A549 (cell line): Measurements from ENCODE around the gene ARHGDIG. TPM values are rescaled to one million over a fixed set of nuclear protein-coding genes. Genes with fewer than 3 reads are reported as not detected.

ENCODE experiments used
- ATAC-seq, 2 experiments: fragments of 200-7000 bp in 1 of 2; fragments of >200 bp in 1 of 2; cut with Nextera tagmentation in 1 of 2; cut with Tn5 transposase in 1 of 2; 3 replicates each; pipeline versions ENCODE4 v1.8.0 to v1.9.1; 2018 to 2020; ENCODE audit warnings: mild to moderate bottlenecking in 1 of 2, moderate library complexity in 1 of 2
- CTCF ChIA-PET: fragments of 300-600 bp; sonication (Branson Sonifier 250); formaldehyde crosslinking; extraction: SDS; loops from one replicate; lab custom pipeline; 2021; ENCODE audit warnings: antibody characterized with exemption, inconsistent platforms; lab: Yijun Ruan, JAX
- POLR2A ChIA-PET: fragments of 350-600 bp; formaldehyde crosslinking; extraction: SDS; loops from one replicate; lab custom pipeline; 2021; ENCODE audit warnings: antibody characterized with exemption, inconsistent platforms; lab: Yijun Ruan, JAX
- DNase-seq, 2 experiments: peaks; one replicate each; pipeline versions ENCODE4 v3.0.0 to v3.0.0-alpha.2; 2011 to 2016; ENCODE audit warnings: low read depth in 1 of 2, low spot score in 1 of 2
- FAIRE-seq: peaks from 2 replicates; lab custom pipeline; 2011; peaks lifted over from hg19 to GRCh38; lab: Jason Lieb, UNC
- H3K27ac ChIP-seq, 2 experiments: fragments of >200 bp; sonication (Bioruptor Twin); formaldehyde crosslinking; 3 replicates each; pipeline ENCODE4 v1.5.1; 2016 to 2017
- H3K4me1 ChIP-seq: fragments of >200 bp; sonication (Bioruptor Twin); formaldehyde crosslinking; 3 replicates; pipeline ENCODE4 v1.6.1; 2016
- H3K4me2 ChIP-seq: fragments of >200 bp; sonication (Bioruptor Twin); formaldehyde crosslinking; 3 replicates; pipeline ENCODE4 v1.6.1; 2016
- H3K4me3 ChIP-seq: fragments of >200 bp; sonication (Bioruptor Twin); formaldehyde crosslinking; 3 replicates; pipeline ENCODE4 v1.5.1; 2016
- H3K9me3 ChIP-seq: fragments of >200 bp; sonication (Bioruptor Twin); formaldehyde crosslinking; 3 replicates; pipeline ENCODE4 v1.6.1; 2016
- BHLHE40 ChIP-seq: IDR thresholded peaks from 2 replicates; pipeline ENCODE4 v1.6.1; 2012; ENCODE audit warnings: low read depth, low read length, inconsistent platforms
- CBX2 ChIP-seq: fragments of 200-600 bp; sonication (generic); IDR thresholded peaks from 2 replicates; pipeline ENCODE4 v1.6.1; 2016; ENCODE audit warnings: low read depth, mild to moderate bottlenecking, borderline replicate concordance
- CBX8 ChIP-seq: fragments of 200-600 bp; sonication (generic); IDR thresholded peaks from 2 replicates; pipeline ENCODE4 v1.6.1; 2016
- CHD4 ChIP-seq: fragments of 200-600 bp; sonication (generic); IDR thresholded peaks from 2 replicates; pipeline ENCODE4 v1.6.1; 2016; ENCODE audit warnings: antibody characterized with exemption, mild to moderate bottlenecking, borderline replicate concordance
- FOXS1 ChIP-seq: fragments of 250-450 bp; sonication (Bioruptor Pico); IDR thresholded peaks from 2 replicates; pipeline ENCODE4 v1.5.0; 2020; ENCODE audit warnings: mild to moderate bottlenecking, moderate library complexity
- HEYL ChIP-seq: fragments of 250-450 bp; sonication (Bioruptor Pico); IDR thresholded peaks from 2 replicates; pipeline ENCODE4 v1.8.0; 2021; ENCODE audit warnings: mild to moderate bottlenecking, moderate library complexity
- HOXA7 ChIP-seq: fragments of 250-450 bp; sonication (Bioruptor Pico); IDR thresholded peaks from 2 replicates; pipeline ENCODE4 v1.5.0; 2020; ENCODE audit warnings: mild to moderate bottlenecking, moderate library complexity
- HOXB13 ChIP-seq: fragments of 250-450 bp; sonication (Bioruptor Pico); IDR thresholded peaks from 2 replicates; pipeline ENCODE4 v1.5.0; 2020; ENCODE audit warnings: low read depth, mild to moderate bottlenecking, moderate library complexity
- JUN ChIP-seq, 2 experiments: fragments of >200 bp; sonication (Bioruptor Twin); formaldehyde crosslinking; IDR thresholded peaks; 2 replicates in 1 of 2; 3 replicates in 1 of 2; pipeline ENCODE4 v1.6.1; 2016 to 2017
- MAZ ChIP-seq: fragments of 150-350 bp; IDR thresholded peaks from 2 replicates; pipeline ENCODE4 v1.6.1; 2014; ENCODE audit warnings: antibody characterized with exemption, low read depth, low read length, borderline replicate concordance
- MYC ChIP-seq: IDR thresholded peaks from 2 replicates; pipeline ENCODE4 v1.6.1; 2012; ENCODE audit warnings: mild to moderate bottlenecking, inconsistent platforms, low read length, improper control_type of control experiment, borderline replicate concordance
- NFE2L2 ChIP-seq: fragments of 150-350 bp; conservative IDR thresholded peaks from 2 replicates; pipeline ENCODE4 v1.6.1; 2014; ENCODE audit warnings: low read length
- NPAS2 ChIP-seq: fragments of 250-450 bp; sonication (Bioruptor Pico); IDR thresholded peaks from 2 replicates; pipeline ENCODE4 v1.8.0; 2022; ENCODE audit warnings: mild to moderate bottlenecking, moderate library complexity, borderline replicate concordance
- NR3C1 ChIP-seq: fragments of >200 bp; sonication (Bioruptor Twin); formaldehyde crosslinking; IDR thresholded peaks from 3 replicates; pipeline ENCODE4 v1.6.1; 2017
- POLR2AphosphoS2 ChIP-seq: conservative IDR thresholded peaks from 2 replicates; pipeline ENCODE4 v1.6.1; 2012; ENCODE audit warnings: low read length, improper control_type of control experiment, inconsistent platforms
- RAD21 ChIP-seq, 2 experiments: fragments of >200 bp in 1 of 2; sonication (Bioruptor Twin) in 1 of 2; formaldehyde crosslinking in 1 of 2; IDR thresholded peaks in 1 of 2; conservative IDR thresholded peaks in 1 of 2; 2 replicates in 1 of 2; 3 replicates in 1 of 2; pipeline ENCODE4 v1.6.1; 2012 to 2018; ENCODE audit warnings: inconsistent platforms in 1 of 2
- SREBF2 ChIP-seq: fragments of 450-650 bp; IDR thresholded peaks from 2 replicates; pipeline ENCODE4 v1.6.1; 2014; ENCODE audit warnings: mild to moderate bottlenecking, moderate library complexity
- TP53 ChIP-seq: fragments of 250-450 bp; sonication (Bioruptor Pico); IDR thresholded peaks from 2 replicates; pipeline ENCODE4 v1.5.0; 2021; ENCODE audit warnings: mild to moderate bottlenecking, moderate library complexity
- ZSCAN20 ChIP-seq: fragments of 250-450 bp; sonication (Bioruptor Pico); IDR thresholded peaks from 2 replicates; pipeline ENCODE4 v1.8.0; 2022; ENCODE audit warnings: mild to moderate bottlenecking, moderate library complexity
- WGBS: methylation state at CpG from one replicate; pipeline ENCODE4 v1.1.6; 2017; ENCODE audit errors: missing lambda C conversion rate; 5-methylcytosine and 5-hydroxymethylcytosine counted together
- polyA plus RNA-seq, 4 experiments: library from polyadenylated mRNA; depleted of rRNA in 3 of 4; stranded (reverse); fragments of >200 nt; fragmentation: RNase III in 1 of 4; extraction: RNeasy Plus Mini Kit Qiagen cat#74134 plus additional on column Dnase treatment in 1 of 4; gene quantifications; 2 replicates in 3 of 4; 3 replicates in 1 of 4; pipeline ENCODE4 v1.2.3, GENCODE V29; 2011 to 2017
- TF ChIP-seq, protein P1 (sequence below): fragments of 450-650 bp; IDR thresholded peaks from 2 replicates; pipeline ENCODE4 v1.6.1; 2014; ENCODE audit warnings: antibody characterized with exemption
- TF ChIP-seq, protein P2 (sequence below): fragments of 250-450 bp; sonication (Bioruptor Pico); IDR thresholded peaks from 2 replicates; pipeline ENCODE4 v1.5.0; 2021; ENCODE audit warnings: mild to moderate bottlenecking, moderate library complexity, borderline replicate concordance

The ARHGDIG gene
- polyA plus RNA-seq, 2 of the 4 experiments (the other 2 are of a cell fraction): 1.1 to 1.9 TPM

DNA sequence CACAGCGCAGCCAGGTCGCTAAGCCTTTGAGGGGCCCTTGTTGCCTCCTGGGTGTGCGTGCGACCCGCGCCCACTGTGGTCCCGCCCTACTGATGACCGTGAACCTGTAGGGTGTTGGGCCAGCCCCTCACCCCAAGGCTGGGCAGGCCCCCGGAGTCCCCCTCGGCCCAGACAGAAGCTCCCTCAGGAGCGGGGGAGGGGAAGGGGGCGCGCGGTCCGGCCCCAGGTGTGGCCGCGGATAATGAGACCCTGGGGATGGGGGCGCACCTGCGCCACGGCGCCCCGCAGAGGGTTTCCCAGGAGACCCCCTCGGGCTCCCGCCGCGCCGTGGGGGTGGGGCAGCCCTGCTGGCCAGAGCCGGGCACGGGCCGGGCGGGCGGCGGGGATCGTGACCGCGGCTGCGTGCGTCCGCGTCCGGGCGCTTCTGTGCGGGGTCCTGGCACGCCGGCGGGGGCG, 358 bp upstream of the ARHGDIG start (continued):
- no peak for TF ChIP-seq MYC

GRCh38 chr16:280991-281659, 734 bp downstream of the ARHGDIG start:
- no peak for DNase-seq
- H3K4me2 ChIP-seq: peak overlapping the region; percentile 99
- H3K4me3 ChIP-seq: peak overlapping the region; percentile 57
- POLR2A ChIA-PET: interaction anchor here (0.5 kb wide), 1 partner anchor 170 kb away, joined by 3 read pairs; no protein-coding TSS in a partner anchor
- WGBS: 77% methylated on average over 18 of the region's 27 CpGs
- peak overlapping the region; percentile 63 to 89 for H3K27ac ChIP-seq
- TF ChIP-seq JUN (IDR thresholded peaks at IDR 0.05): no peak
- TF ChIP-seq, all 56 proteins: peak for 0
- CTCF ChIA-PET: interaction anchor here (1.0 to 1.3 kb wide), 2 partner anchors 11 to 81 kb away, joined by 3 to 5 read pairs; no protein-coding TSS in a partner anchor
- ATAC-seq (peak in 1 of 2 experiments; percentile 14; a peak in 2 of 6 replicates), FAIRE-seq (no peak)
- no peaks in the 10 kb centered on the region for H3K9me3 ChIP-seq
- peaks cover 6% of the 10 kb centered on the region; the same call in 1 of the 3 replicates for H3K4me1 ChIP-seq

DNA sequence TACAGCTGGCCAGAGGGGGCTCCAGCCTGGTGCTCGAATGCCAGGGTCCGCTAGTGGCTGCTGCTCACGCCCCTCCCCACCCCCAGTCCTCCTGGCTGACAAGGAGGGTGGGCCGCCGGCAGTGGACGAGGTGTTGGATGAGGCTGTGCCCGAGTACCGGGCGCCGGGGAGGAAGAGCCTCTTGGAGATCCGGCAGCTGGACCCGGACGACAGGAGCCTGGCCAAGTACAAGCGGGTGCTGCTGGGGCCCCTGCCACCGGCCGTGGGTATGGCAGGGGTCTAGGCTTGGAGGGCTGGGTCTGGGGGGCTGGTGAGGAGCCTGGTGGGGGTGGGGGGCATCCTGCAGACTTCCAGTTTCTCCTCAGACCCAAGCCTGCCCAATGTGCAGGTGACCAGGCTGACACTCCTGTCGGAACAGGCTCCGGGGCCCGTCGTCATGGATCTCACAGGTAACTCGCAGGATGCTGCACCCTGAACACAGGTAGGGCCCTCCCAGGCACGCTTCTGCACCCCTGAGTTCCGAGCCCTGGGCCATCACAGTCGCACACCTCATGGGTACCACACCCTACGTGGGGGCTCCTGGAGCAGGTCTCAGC, 1.4 kb downstream of the ARHGDIG start:
- H3K4me3 ChIP-seq: no peak overlapping the region
- ChIA-PET CTCF (interaction anchor here (1.0 kb wide), 1 partner anchor 11 kb away, joined by 3 read pairs; no protein-coding TSS in a partner anchor), POLR2A (interaction anchor here (0.5 kb wide), 1 partner anchor 171 kb away, joined by 3 read pairs; no protein-coding TSS in a partner anchor)
- H3K4me1 ChIP-seq: peaks cover 6% of the 10 kb centered on the region; the same call in 1 of the 3 replicates
- TF ChIP-seq HEYL (CRISPR knock-in tag): no peak
- TF ChIP-seq TP53: no peak
- no peak for TF ChIP-seq NR3C1
- TF ChIP-seq NPAS2 (CRISPR knock-in tag): no peak
- TF ChIP-seq BHLHE40: no peak
- no peak for TF ChIP-seq MYC
- TF ChIP-seq CBX8: no peak
- no peak for TF ChIP-seq FOXS1 (CRISPR knock-in tag)
- TF ChIP-seq, protein P1, sequence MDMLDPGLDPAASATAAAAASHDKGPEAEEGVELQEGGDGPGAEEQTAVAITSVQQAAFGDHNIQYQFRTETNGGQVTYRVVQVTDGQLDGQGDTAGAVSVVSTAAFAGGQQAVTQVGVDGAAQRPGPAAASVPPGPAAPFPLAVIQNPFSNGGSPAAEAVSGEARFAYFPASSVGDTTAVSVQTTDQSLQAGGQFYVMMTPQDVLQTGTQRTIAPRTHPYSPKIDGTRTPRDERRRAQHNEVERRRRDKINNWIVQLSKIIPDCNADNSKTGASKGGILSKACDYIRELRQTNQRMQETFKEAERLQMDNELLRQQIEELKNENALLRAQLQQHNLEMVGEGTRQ: no peak
- DNase-seq (no peak), ATAC-seq (peak; percentile 13 to 21; a peak in 1 of 6 replicates), FAIRE-seq (no peak)
- no peak overlapping the region for H3K4me2 ChIP-seq
- H3K9me3 ChIP-seq: no peaks in the 10 kb centered on the region
- no peak overlapping the region for H3K27ac ChIP-seq
- 72% methylated on average over 9 of the region's 25 CpGs for WGBS

DNA sequence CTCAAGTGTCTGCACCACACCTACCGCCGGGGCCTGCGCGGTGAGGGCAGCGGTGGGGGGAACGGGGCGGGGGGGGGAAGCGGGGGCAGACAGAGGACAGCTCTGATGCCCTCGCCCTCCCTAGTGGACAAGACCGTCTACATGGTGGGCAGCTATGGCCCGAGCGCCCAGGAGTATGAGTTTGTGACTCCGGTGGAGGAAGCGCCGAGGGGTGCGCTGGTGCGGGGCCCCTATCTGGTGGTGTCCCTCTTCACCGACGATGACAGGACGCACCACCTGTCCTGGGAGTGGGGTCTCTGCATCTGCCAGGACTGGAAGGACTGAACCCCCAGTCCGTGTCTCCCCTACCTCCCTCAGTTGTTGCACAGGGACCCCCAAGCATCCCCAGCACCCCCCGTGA, 2.1 kb downstream of the ARHGDIG start:
- ChIA-PET CTCF (no interaction called here), POLR2A (no interaction called here)
- Histone ChIP-seq H3K27ac (no peak overlapping the region), H3K4me2 (no peak overlapping the region), H3K4me1 (peaks cover 8% of the 10 kb centered on the region; the same call in 1 of the 3 replicates), H3K9me3 (no peaks in the 10 kb centered on the region), H3K4me3 (no peak overlapping the region)
- DNase-seq (no peak), FAIRE-seq (no peak), ATAC-seq (no peak)
- no peak for TF ChIP-seq ZSCAN20 (CRISPR knock-in tag)
- TF ChIP-seq SREBF2: no peak
- no peak for TF ChIP-seq CBX2
- TF ChIP-seq, protein P2, sequence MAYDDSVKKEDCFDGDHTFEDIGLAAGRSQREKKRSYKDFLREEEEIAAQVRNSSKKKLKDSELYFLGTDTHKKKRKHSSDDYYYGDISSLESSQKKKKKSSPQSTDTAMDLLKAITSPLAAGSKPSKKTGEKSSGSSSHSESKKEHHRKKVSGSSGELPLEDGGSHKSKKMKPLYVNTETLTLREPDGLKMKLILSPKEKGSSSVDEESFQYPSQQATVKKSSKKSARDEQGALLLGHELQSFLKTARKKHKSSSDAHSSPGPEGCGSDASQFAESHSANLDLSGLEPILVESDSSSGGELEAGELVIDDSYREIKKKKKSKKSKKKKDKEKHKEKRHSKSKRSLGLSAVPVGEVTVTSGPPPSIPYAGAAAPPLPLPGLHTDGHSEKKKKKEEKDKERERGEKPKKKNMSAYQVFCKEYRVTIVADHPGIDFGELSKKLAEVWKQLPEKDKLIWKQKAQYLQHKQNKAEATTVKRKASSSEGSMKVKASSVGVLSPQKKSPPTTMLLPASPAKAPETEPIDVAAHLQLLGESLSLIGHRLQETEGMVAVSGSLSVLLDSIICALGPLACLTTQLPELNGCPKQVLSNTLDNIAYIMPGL (CRISPR knock-in tag): no peak
- no peak for TF ChIP-seq CHD4
- TF ChIP-seq MAZ: no peak
- no peak for TF ChIP-seq HOXA7 (CRISPR knock-in tag)
- no peak for TF ChIP-seq HOXB13 (CRISPR knock-in tag)
- no peak for TF ChIP-seq POLR2AphosphoS2
- no peak for TF ChIP-seq RAD21 (conservative IDR thresholded peaks at IDR 0.05 in 1 of 2, IDR thresholded peaks at IDR 0.05 in 1 of 2)
- TF ChIP-seq NFE2L2: no peak
- WGBS: 86% methylated on average over 19 of the region's 22 CpGs
